K562 (cell line): ENCODE data around the gene LRRK1. TPM values are rescaled to one million over a fixed set of nuclear protein-coding genes. Genes with fewer than 3 reads are reported as not detected.

Source experiments
- ATAC-seq: fragments of 200-7000 bp; cut with Tn5 transposase; 3 replicates; pipeline ENCODE4 v1.9.1; 2020; ENCODE audit warnings: moderate library complexity
- BruUV-seq: library from RNA; stranded (reverse); fragments of 400-500 nt; replicated peaks from 2 replicates; lab custom pipeline; 2021; lab: Mats Ljungman, UMichigan
- CTCF ChIA-PET: fragments of 300-600 bp; formaldehyde crosslinking; extraction: SDS; loops from one replicate; lab custom pipeline; 2021; ENCODE audit warnings: low intra/inter-chr PET ratio; lab: Yijun Ruan, JAX
- POLR2A ChIA-PET: fragments of 300-600, 350-650 bp; sonication (Branson Sonifier 250); formaldehyde crosslinking; extraction: SDS; loops from one replicate; lab custom pipeline; 2021; ENCODE audit warnings: antibody characterized with exemption, inconsistent platforms; lab: Yijun Ruan, JAX
- DNase-seq, 4 experiments: peaks; one replicate each; pipeline versions ENCODE4 v3.0.0 to v3.0.0-alpha.2; 2011 to 2018; ENCODE audit warnings: low spot score in 3 of 4, mixed read lengths in 3 of 4; ENCODE audit errors: extremely low read depth in 1 of 4
- FAIRE-seq: peaks from 2 replicates; lab custom pipeline; 2011; peaks lifted over from hg19 to GRCh38; lab: Jason Lieb, UNC
- H2AFZ ChIP-seq: 2 replicates; pipeline ENCODE4 v1.6.0; 2011; ENCODE audit warnings: low read depth, low read length, control low read depth, inconsistent platforms
- H3K27ac ChIP-seq: fragments of 200-600 bp; 3 replicates; pipeline ENCODE4 v1.8.0; 2011; ENCODE audit warnings: low read depth, mild to moderate bottlenecking, control low read depth, inconsistent platforms, low read length, moderate library complexity, mixed read lengths; ENCODE audit errors: extremely low read depth
- H3K27me3 ChIP-seq, 2 experiments: fragments of 300-600 bp in 1 of 2; 2 replicates in 1 of 2; 3 replicates in 1 of 2; pipeline versions ENCODE4 v1.6.0 to v1.8.0; 2011; ENCODE audit warnings: inconsistent platforms in 2 of 2, low read length in 2 of 2, mild to moderate bottlenecking in 1 of 2, mixed read lengths in 1 of 2, moderate library complexity in 1 of 2; ENCODE audit not compliant: control insufficient read depth in 2 of 2, insufficient read depth in 2 of 2
- H3K36me3 ChIP-seq: fragments of 300-600 bp; 3 replicates; pipeline ENCODE4 v1.8.0; 2011; ENCODE audit warnings: mild to moderate bottlenecking, low read length, inconsistent platforms; ENCODE audit not compliant: control insufficient read depth, insufficient read depth
- H3K4me1 ChIP-seq, 2 experiments: fragments of 200-600 bp in 1 of 2; replicated peaks in 1 of 2; 2 replicates in 1 of 2; 3 replicates in 1 of 2; pipeline versions ENCODE4 v1.5.1 to v1.8.0; 2011; ENCODE audit warnings: inconsistent platforms in 2 of 2, low read length in 2 of 2, mild to moderate bottlenecking in 1 of 2, mixed read lengths in 1 of 2, moderate library complexity in 1 of 2; ENCODE audit not compliant: control insufficient read depth in 2 of 2, insufficient read depth in 2 of 2
- H3K4me2 ChIP-seq: 2 replicates; pipeline ENCODE4 v1.6.1; 2011; ENCODE audit warnings: low read length, control low read depth, inconsistent platforms, mixed read lengths; ENCODE audit not compliant: insufficient read depth
- H3K4me3 ChIP-seq: fragments of 200-600 bp; sonication (generic), shearing (Covaris generic); 2 replicates; pipeline ENCODE4 v1.5.1; 2016; ENCODE audit warnings: control low read depth, inconsistent platforms
- H3K79me2 ChIP-seq: fragments of 200-600 bp; 3 replicates; pipeline ENCODE4 v1.8.0; 2011; ENCODE audit warnings: low read length, inconsistent platforms; ENCODE audit not compliant: control insufficient read depth, insufficient read depth
- H3K9ac ChIP-seq, 2 experiments: 2 replicates each; pipeline versions ENCODE4 v1.6.0 to v1.6.1; 2011; ENCODE audit warnings: low read depth in 2 of 2, low read length in 2 of 2, control low read depth in 1 of 2, inconsistent platforms in 1 of 2, mild to moderate bottlenecking in 1 of 2, mixed read lengths in 1 of 2; ENCODE audit not compliant: insufficient read depth in 1 of 2
- H3K9me1 ChIP-seq: one replicate; pipeline ENCODE4 v1.6.0; 2011; ENCODE audit warnings: inconsistent platforms, mild to moderate bottlenecking, low read length, moderate library complexity; ENCODE audit not compliant: control insufficient read depth, insufficient read depth
- H3K9me3 ChIP-seq: replicated peaks from 2 replicates; pipeline ENCODE4 v1.5.1; 2011; ENCODE audit warnings: low read depth, low read length, inconsistent platforms; ENCODE audit not compliant: control insufficient read depth, insufficient read depth
- H4K20me1 ChIP-seq: replicated peaks from 2 replicates; pipeline ENCODE4 v1.6.1; 2011; ENCODE audit warnings: low read length, inconsistent platforms, mixed read lengths; ENCODE audit not compliant: control insufficient read depth, insufficient read depth
- BRF1 ChIP-seq: IDR thresholded peaks from 3 replicates; pipeline ENCODE4 v1.6.1; 2011; ENCODE audit warnings: borderline replicate concordance, mild to moderate bottlenecking; ENCODE audit not compliant: insufficient read length; ENCODE audit errors: extremely low read depth
- CHD7 ChIP-seq: fragments of 200-600 bp; sonication (generic); IDR thresholded peaks from one replicate; pipeline ENCODE4 v1.6.1; 2012; ENCODE audit warnings: mild to moderate bottlenecking, low read depth, low read length, inconsistent platforms
- DDX20 ChIP-seq: fragments of 450-650 bp; IDR thresholded peaks from 2 replicates; pipeline ENCODE4 v1.6.1; 2016; ENCODE audit warnings: missing genetic modification characterization, low read depth, mild to moderate bottlenecking, missing compliant biosample characterization, moderate library complexity
- KLF10 ChIP-seq: fragments of 250-450 bp; sonication (Bioruptor Pico); IDR thresholded peaks from 2 replicates; pipeline ENCODE4 v1.6.1; 2021; ENCODE audit warnings: matching md5 sums
- POLR3A ChIP-seq: IDR thresholded peaks from 2 replicates; pipeline ENCODE4 v1.6.1; 2011; ENCODE audit warnings: borderline replicate concordance, mild to moderate bottlenecking, moderate library complexity; ENCODE audit not compliant: insufficient read length, insufficient read depth; ENCODE audit errors: extremely low read depth
- SETDB1 ChIP-seq: IDR thresholded peaks from one replicate; pipeline ENCODE4 v1.6.1; 2012; ENCODE audit warnings: low read length, control low read depth, inconsistent platforms
- WGBS: fragments of 100-300 bp; shearing (Covaris generic); methylation state at CpG from one replicate; pipeline ENCODE4 v1.1.6; 2016; ENCODE audit warnings: low coverage, mixed read lengths; ENCODE audit not compliant: insufficient coverage; ENCODE audit errors: missing lambda C conversion rate; 5-methylcytosine and 5-hydroxymethylcytosine counted together
- in situ Hi-C: fragments of 300-500 bp; cut with MboI; formaldehyde crosslinking; loops from 4 replicates; pipeline ENCODE4 v1.15.0; 2018; ENCODE audit warnings: inconsistent platforms, mixed read lengths
- intact Hi-C: fragments of 100-400 bp; cut with micrococcal nuclease; formaldehyde crosslinking; loops from 2 replicates; pipeline ENCODE4 v1.14.2; 2022
- polyA plus RNA-seq, 8 experiments: library from polyadenylated mRNA; depleted of rRNA in 4 of 8; stranded (reverse) in 5 of 8; unstranded in 3 of 8; fragments of >200 nt; fragmentation: Nextera tagmentation in 2 of 8; fragmentation: Illumina TruSeq in 1 of 8; extraction: Ambion mirVana in 2 of 8; extraction: Trizol in 1 of 8; gene quantifications; 2 replicates each; pipeline versions ENCODE4 v1.2.1 to v1.2.3, GENCODE V29; 2011 to 2014; ENCODE audit warnings: inconsistent platforms in 1 of 8, missing spikeins in 1 of 8
- total RNA-seq, 7 experiments: library from RNA; depleted of rRNA in 6 of 7; stranded (reverse); fragments of >200 nt in 6 of 7; fragmentation: Illumina TruSeq in 2 of 7; extraction: Trizol in 2 of 7; gene quantifications; 2 replicates each; pipeline versions ENCODE4 v1.2.1 to v1.2.3, GENCODE V29; 2011 to 2021; ENCODE audit warnings: low replicate concordance in 1 of 7

Gene LRRK1
- total and polyA plus RNA-seq, 9 of the 15 experiments (the other 6 are each of a cell fraction or from before 2014, with no cell fraction given) = 0.01 to 1.5 (median 0.11) TPM

DNA sequence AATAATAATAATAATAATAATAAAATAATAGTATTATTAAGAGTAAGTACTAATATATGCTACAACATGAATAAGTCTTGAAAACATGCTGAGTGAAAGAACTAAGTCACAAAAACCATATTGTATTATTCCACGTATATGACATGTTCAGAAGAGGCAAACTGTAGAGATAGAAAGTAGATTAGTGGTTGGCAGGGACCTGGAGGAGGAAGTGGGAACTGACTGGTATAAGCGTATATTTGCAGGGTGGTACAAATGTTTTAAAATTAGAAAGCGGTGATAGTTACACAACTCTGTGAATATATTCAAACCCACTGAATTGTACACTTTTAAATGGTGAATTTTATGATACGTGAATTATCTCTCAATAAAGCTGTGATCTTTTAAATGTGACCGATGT lies 32.8 kb downstream of the LRRK1 start:
- POLR2A ChIA-PET = interaction anchor here (0.6 kb wide), 1 partner anchor 62 kb away, joined by 3 read pairs; no protein-coding TSS in a partner anchor
- intact Hi-C loops = no loop called here

More for the DNA sequence above, 32.8 kb downstream of the LRRK1 start:
- in situ Hi-C loops = no loop called here
- H3K36me3 ChIP-seq = no peaks in the 10 kb centered on the region
- H3K79me2 ChIP-seq = no peaks in the 10 kb centered on the region
- peaks cover 8 to 9% of the 10 kb centered on the region in 2 experiments; a peak in 3 of 5 replicates for H3K27me3 ChIP-seq
- H3K9me1 ChIP-seq = no peaks in the 10 kb centered on the region
- H4K20me1 ChIP-seq = no peaks in the 10 kb centered on the region
- CTCF ChIA-PET = no interaction called here
- FAIRE-seq (no peak), ATAC-seq (no peak), DNase-seq (no peak)
- H3K4me1 ChIP-seq = no peaks in the 10 kb centered on the region
- no peak overlapping the region for H3K4me2 ChIP-seq
- TF ChIP-seq POLR3A = no peak
- TF ChIP-seq BRF1 = no peak
- TF ChIP-seq CHD7 = no peak
- TF ChIP-seq KLF10 (CRISPR knock-in tag) = no peak
- no peak for TF ChIP-seq SETDB1
- no peak for TF ChIP-seq DDX20 (tag)
- no TSS peak for BruUV-seq
- no peak overlapping the region for H3K9ac ChIP-seq
- H3K9me3 ChIP-seq = no peaks in the 10 kb centered on the region
- H2AFZ ChIP-seq = no peak overlapping the region
- no peak overlapping the region for H3K4me3 ChIP-seq
- no peak overlapping the region for H3K27ac ChIP-seq
- WGBS = 11% methylated on average over 5 of the region's 5 CpGs
